Lower lobe of right lung (tissue), 2 donors: ENCODE data around the gene EXPH5. TPM values are rescaled to one million over a fixed set of nuclear protein-coding genes. Genes with fewer than 3 reads are reported as not detected.
A peak's percentile ranks its signal among the peaks of the same experiment; 100 is the strongest.

Experiments
- ATAC-seq, 2 donors: fragments of 200-7000 bp; cut with Tn5 transposase; one replicate each; pipeline ENCODE4 v1.9.1; 2020 to 2022; ENCODE audit warnings: mild to moderate bottlenecking in 2 of 2, moderate library complexity in 2 of 2
- DNase-seq: peaks from one replicate; pipeline ENCODE4 v3.0.0-alpha.2; 2020
- H3K27ac ChIP-seq: fragments of 200-600 bp; one replicate; pipeline ENCODE4 v1.8.0; 2022
- H3K27me3 ChIP-seq: fragments of 200-600 bp; one replicate; pipeline ENCODE4 v1.8.0; 2022; ENCODE audit warnings: low read depth
- H3K36me3 ChIP-seq: fragments of 200-600 bp; one replicate; pipeline ENCODE4 v1.8.0; 2022; ENCODE audit warnings: mild to moderate bottlenecking
- H3K4me1 ChIP-seq: fragments of 200-600 bp; one replicate; pipeline ENCODE4 v1.8.0; 2022
- H3K4me3 ChIP-seq: fragments of 200-600 bp; one replicate; pipeline ENCODE4 v1.8.0; 2022; ENCODE audit warnings: mild to moderate bottlenecking
- H3K9me3 ChIP-seq: fragments of 200-600 bp; one replicate; pipeline ENCODE4 v1.8.0; 2022
- CTCF ChIP-seq: fragments of 200-600 bp; IDR thresholded peaks from one replicate; pipeline ENCODE4 v1.8.0; 2022; ENCODE audit warnings: antibody characterized with exemption, mild to moderate bottlenecking
- intact Hi-C: fragments of 100-400 bp; cut with DNase I; formaldehyde crosslinking; loops from one replicate; pipeline ENCODE4 v1.11.0; 2022
- total RNA-seq: library from RNA; stranded (reverse); fragmentation: NEBNext Ultra II Directional; extraction: Animal tissue kit (Norgen Biotek cat#: 25700); gene quantifications from one replicate; pipeline ENCODE4 v1.2.1, GENCODE V29; 2021
- donor health status: DM: no; HTN: yes; CAD: no; lungs with severe emphysema.

The EXPH5 gene
- total RNA-seq, 1 donor from 2014 or later, result 34.9 TPM

- H3K27me3 ChIP-seq, result no peaks in the 10 kb centered on the region
- H3K36me3 ChIP-seq, result no peaks in the 10 kb centered on the region
- H3K9me3 ChIP-seq, result no peaks in the 10 kb centered on the region
- peaks cover 19% of the 10 kb centered on the region for H3K4me1 ChIP-seq
- DNase-seq (no peak), ATAC-seq (peak in 1 of 2 donors; percentile 48)
- H3K4me3 ChIP-seq, result no peak overlapping the region
- TF ChIP-seq CTCF, result no peak
- peak overlapping the region; percentile 49 for H3K27ac ChIP-seq
- intact Hi-C loops, result no loop called here
Measured at GRCh38 chr11:108562746-108563581, 30.6 kb downstream of the EXPH5 start.

GRCh38 chr11:108561535-108561991 lies 32.0 kb downstream of the EXPH5 start:
- Histone ChIP-seq H3K36me3 (no peaks in the 10 kb centered on the region), H3K4me1 (peaks cover 18% of the 10 kb centered on the region), H3K27me3 (no peaks in the 10 kb centered on the region), H3K4me3 (no peak overlapping the region), H3K27ac (peak overlapping the region; percentile 12), H3K9me3 (no peaks in the 10 kb centered on the region)
- DNase-seq, result no peak
- ATAC-seq, result peak; percentile 36 to 45
- no peak for TF ChIP-seq CTCF
- intact Hi-C loops, result no loop called here

GRCh38 chr11:108559904-108560303 lies 33.7 kb downstream of the EXPH5 start:
- TF ChIP-seq CTCF, result no peak

GRCh38 chr11:108559340-108559739 lies 34.2 kb downstream of the EXPH5 start:
- TF ChIP-seq CTCF, result no peak
- H3K4me3 ChIP-seq, result no peak overlapping the region
- peaks cover 7% of the 10 kb centered on the region for H3K4me1 ChIP-seq
- intact Hi-C loops, result no loop called here
- H3K9me3 ChIP-seq, result no peaks in the 10 kb centered on the region
- ATAC-seq (no peak), DNase-seq (no peak)
- no peak overlapping the region for H3K27ac ChIP-seq
- H3K27me3 ChIP-seq, result no peaks in the 10 kb centered on the region
- H3K36me3 ChIP-seq, result no peaks in the 10 kb centered on the region

More at GRCh38 chr11:108559904-108560303, 33.7 kb downstream of the EXPH5 start:
- Histone ChIP-seq H3K9me3 (no peaks in the 10 kb centered on the region), H3K27me3 (no peaks in the 10 kb centered on the region), H3K4me1 (peaks cover 7% of the 10 kb centered on the region), H3K27ac (no peak overlapping the region), H3K4me3 (no peak overlapping the region), H3K36me3 (no peaks in the 10 kb centered on the region)
- DNase-seq (no peak), ATAC-seq (peak in 1 of 2 donors; percentile 38)
- intact Hi-C loops, result no loop called here

GRCh38 chr11:108558222-108558621 lies 35.3 kb downstream of the EXPH5 start:
- no peak for ATAC-seq
- intact Hi-C loops, result no loop called here
- peaks cover 7% of the 10 kb centered on the region for H3K4me1 ChIP-seq
- no peak overlapping the region for H3K4me3 ChIP-seq
- no peak overlapping the region for H3K27ac ChIP-seq
- no peaks in the 10 kb centered on the region for H3K9me3 ChIP-seq
- H3K27me3 ChIP-seq, result no peaks in the 10 kb centered on the region
- no peak for TF ChIP-seq CTCF
- no peaks in the 10 kb centered on the region for H3K36me3 ChIP-seq
- DNase-seq, result no peak
